IMR-90 (cell line): ENCODE data around the gene NCKAP5. TPM values are rescaled to one million over a fixed set of nuclear protein-coding genes. Genes with fewer than 3 reads are reported as not detected.

Experiments used
- ATAC-seq: fragments of 200-7000 bp; cut with Tn5 transposase; 2 replicates; pipeline ENCODE4 v1.9.1; 2020; ENCODE audit warnings: low read depth, mild to moderate bottlenecking, moderate library complexity
- BruUV-seq: library from RNA; stranded (reverse); fragments of 400-500 nt; replicated peaks from 2 replicates; lab custom pipeline; 2021; lab: Mats Ljungman, UMichigan
- CTCF ChIA-PET: fragments of 300-600 bp; formaldehyde crosslinking; extraction: SDS; loops from one replicate; lab custom pipeline; 2021; ENCODE audit warnings: antibody characterized with exemption; lab: Yijun Ruan, JAX
- POLR2A ChIA-PET: fragments of 300-600 bp; sonication (Branson Sonifier 250); formaldehyde crosslinking; loops from one replicate; lab custom pipeline; 2022; ENCODE audit warnings: antibody characterized with exemption; ENCODE audit not compliant: unreplicated experiment; lab: Charles Lee
- DNase-seq: peaks from one replicate; pipeline ENCODE4 v3.0.0; 2013
- H2AFZ ChIP-seq: replicated peaks from 2 replicates; pipeline ENCODE3; 2013; ENCODE audit warnings: low read length, mild to moderate bottlenecking; ENCODE audit not compliant: poor library complexity
- H2AK5ac ChIP-seq: 2 replicates; pipeline ENCODE4 v1.6.1; 2013; ENCODE audit warnings: low read depth, low read length, inconsistent platforms
- H2AK9ac ChIP-seq: replicated peaks from 2 replicates; pipeline ENCODE3; 2013; ENCODE audit warnings: mild to moderate bottlenecking, low read depth, low read length, moderate library complexity; ENCODE audit not compliant: poor library complexity
- H2BK120ac ChIP-seq: 2 replicates; pipeline ENCODE4 v1.6.1; 2013; ENCODE audit warnings: low read depth, low read length, inconsistent platforms
- H2BK15ac ChIP-seq: 3 replicates; pipeline ENCODE4 v1.6.1; 2013; ENCODE audit warnings: low read depth, low read length, inconsistent platforms
- H2BK20ac ChIP-seq: 2 replicates; pipeline ENCODE4 v1.6.1; 2013; ENCODE audit warnings: low read depth, mild to moderate bottlenecking, inconsistent platforms, low read length, moderate library complexity
- H2BK5ac ChIP-seq: 2 replicates; pipeline ENCODE4 v1.6.1; 2013; ENCODE audit warnings: mild to moderate bottlenecking, low read depth, low read length, inconsistent platforms; ENCODE audit not compliant: poor library complexity, severe bottlenecking
- H3K14ac ChIP-seq: replicated peaks from 2 replicates; pipeline ENCODE4 v1.6.1; 2013; ENCODE audit warnings: low read depth, low read length, inconsistent platforms
- H3K18ac ChIP-seq: 2 replicates; pipeline ENCODE4 v1.6.1; 2013; ENCODE audit warnings: low read depth, low read length, control low read depth
- H3K23ac ChIP-seq: 2 replicates; pipeline ENCODE4 v1.6.1; 2013; ENCODE audit warnings: low read depth, low read length, inconsistent platforms
- H3K27ac ChIP-seq: 2 replicates; pipeline ENCODE4 v1.5.1; 2013; ENCODE audit warnings: mild to moderate bottlenecking, control low read depth, low read length; ENCODE audit not compliant: insufficient read depth
- H3K27me3 ChIP-seq: 2 replicates; pipeline ENCODE4 v1.6.1; 2013; ENCODE audit warnings: low read length; ENCODE audit not compliant: control insufficient read depth, insufficient read depth
- H3K36me3 ChIP-seq: 2 replicates; pipeline ENCODE4 v1.6.1; 2013; ENCODE audit warnings: low read length, mixed read lengths; ENCODE audit not compliant: control insufficient read depth, insufficient read depth
- H3K4ac ChIP-seq: 2 replicates; pipeline ENCODE4 v1.6.1; 2013; ENCODE audit warnings: low read depth, low read length, inconsistent platforms
- H3K4me1 ChIP-seq: 2 replicates; pipeline ENCODE4 v1.6.1; 2013; ENCODE audit warnings: low read length, mixed read lengths; ENCODE audit not compliant: control insufficient read depth, insufficient read depth
- H3K4me2 ChIP-seq: 2 replicates; pipeline ENCODE4 v1.6.1; 2013; ENCODE audit warnings: low read depth, mild to moderate bottlenecking, control low read depth, low read length, moderate library complexity
- H3K4me3 ChIP-seq: 2 replicates; pipeline ENCODE4 v1.5.1; 2013; ENCODE audit warnings: low read depth, mild to moderate bottlenecking, control low read depth, low read length, moderate library complexity; ENCODE audit not compliant: insufficient read depth
- H3K56ac ChIP-seq: 2 replicates; pipeline ENCODE4 v1.6.1; 2013; ENCODE audit warnings: low read length, inconsistent platforms; ENCODE audit not compliant: insufficient read depth; ENCODE audit errors: extremely low read depth
- H3K79me1 ChIP-seq, 2 experiments: 2 replicates each; pipeline ENCODE4 v1.6.1; 2013; ENCODE audit warnings: low read length in 2 of 2, inconsistent platforms in 1 of 2, low read depth in 1 of 2
- H3K9ac ChIP-seq: 2 replicates; pipeline ENCODE4 v1.6.1; 2013; ENCODE audit warnings: low read depth, low read length, control low read depth
- H3K9me1 ChIP-seq: 2 replicates; pipeline ENCODE4 v1.6.1; 2013; ENCODE audit warnings: low read length, inconsistent platforms; ENCODE audit not compliant: insufficient read depth
- H3K9me3 ChIP-seq: 2 replicates; pipeline ENCODE4 v1.6.1; 2013; ENCODE audit warnings: low read length; ENCODE audit not compliant: control insufficient read depth, insufficient read depth
- H4K20me1 ChIP-seq: 2 replicates; pipeline ENCODE4 v1.6.1; 2013; ENCODE audit warnings: low read length, inconsistent platforms; ENCODE audit not compliant: insufficient read depth
- H4K5ac ChIP-seq: 2 replicates; pipeline ENCODE4 v1.6.1; 2013; ENCODE audit warnings: mild to moderate bottlenecking, low read depth, low read length, control low read depth
- H4K8ac ChIP-seq, 2 experiments: 2 replicates each; pipeline ENCODE4 v1.6.1; 2013; ENCODE audit warnings: low read depth in 2 of 2, low read length in 2 of 2, control low read depth in 1 of 2, inconsistent platforms in 1 of 2
- H4K91ac ChIP-seq: 2 replicates; pipeline ENCODE4 v1.6.1; 2013; ENCODE audit warnings: low read depth, low read length, inconsistent platforms; ENCODE audit not compliant: insufficient read depth
- BHLHE40 ChIP-seq: fragments of 150-350 bp; IDR thresholded peaks from 2 replicates; pipeline ENCODE4 v1.6.1; 2016; ENCODE audit warnings: mild to moderate bottlenecking, low read depth, low read length
- CHD1 ChIP-seq: IDR thresholded peaks from 2 replicates; pipeline ENCODE4 v1.6.1; 2012; ENCODE audit warnings: low read depth, low read length, improper control_type of control experiment
- ELK1 ChIP-seq: fragments of 150-350 bp; IDR thresholded peaks from 2 replicates; pipeline ENCODE4 v1.6.1; 2016; ENCODE audit warnings: low read depth, mild to moderate bottlenecking, low read length, moderate library complexity, borderline replicate concordance
- FOS ChIP-seq: fragments of 150-350 bp; IDR thresholded peaks from 2 replicates; pipeline ENCODE4 v1.6.1; 2016; ENCODE audit warnings: low read depth, low read length
- MAFK ChIP-seq: IDR thresholded peaks from 2 replicates; pipeline ENCODE4 v1.6.1; 2012; ENCODE audit warnings: low read depth, low read length, improper control_type of control experiment
- MAZ ChIP-seq: IDR thresholded peaks from 2 replicates; pipeline ENCODE4 v1.6.1; 2012; ENCODE audit warnings: low read depth, mild to moderate bottlenecking, low read length, improper control_type of control experiment, moderate library complexity, borderline replicate concordance
- NFE2L2 ChIP-seq: fragments of 150-350 bp; IDR thresholded peaks from 2 replicates; pipeline ENCODE4 v1.6.1; 2016; ENCODE audit warnings: low read depth, mild to moderate bottlenecking, low read length
- POLR2A ChIP-seq: IDR thresholded peaks from 2 replicates; pipeline ENCODE4 v1.6.1; 2012; ENCODE audit warnings: mild to moderate bottlenecking, low read depth, low read length
- RAD21 ChIP-seq: IDR thresholded peaks from 2 replicates; pipeline ENCODE4 v1.6.1; 2012; ENCODE audit warnings: low read length, improper control_type of control experiment
- RCOR1 ChIP-seq: IDR thresholded peaks from 2 replicates; pipeline ENCODE4 v1.6.1; 2012; ENCODE audit warnings: mild to moderate bottlenecking, low read length, improper control_type of control experiment; ENCODE audit not compliant: insufficient replicate concordance
- RFX5 ChIP-seq: IDR thresholded peaks from 2 replicates; pipeline ENCODE4 v1.8.0; 2012; ENCODE audit warnings: low read depth, mild to moderate bottlenecking, low read length, moderate library complexity
- USF2 ChIP-seq: fragments of 150-350 bp; IDR thresholded peaks from 2 replicates; pipeline ENCODE4 v1.6.1; 2017; ENCODE audit warnings: mild to moderate bottlenecking, antibody characterized with exemption, low read length, low read depth
- WGBS, 2 experiments: methylation state at CpG; one replicate each; pipeline versions ENCODE4 v1.1.5 to v1.1.7; 2013; ENCODE audit warnings: missing lambda C conversion rate in 2 of 2; ENCODE audit not compliant: insufficient read length in 1 of 2; ENCODE audit errors: extremely low coverage in 2 of 2; 5-methylcytosine and 5-hydroxymethylcytosine counted together
- dilution Hi-C: fragments of 300-500 bp; cut with HindIII; formaldehyde crosslinking; loops from one replicate; pipeline ENCODE4 v1.14.3; 2018; ENCODE audit warnings: low sequenced_read_pairs; ENCODE audit not compliant: unreplicated experiment
- in situ Hi-C: fragments of 300-500 bp; cut with MboI; formaldehyde crosslinking; loops from 3 replicates; pipeline ENCODE4 v1.14.3; 2019; ENCODE audit warnings: low sequenced_read_pairs, inconsistent platforms, mixed read lengths
- intact Hi-C: fragments of 100-400 bp; cut with micrococcal nuclease; formaldehyde crosslinking; loops from 2 replicates; pipeline ENCODE4 v1.10.0; 2022
- polyA plus RNA-seq, 3 experiments: library from polyadenylated mRNA; depleted of rRNA; stranded (reverse); fragments of >200 nt; gene quantifications; 2 replicates each; pipeline ENCODE4 v1.2.3, GENCODE V29; 2012; ENCODE audit warnings: low replicate concordance in 1 of 3
- total RNA-seq: library from RNA; depleted of rRNA; stranded (reverse); fragments of >200 nt; gene quantifications from 2 replicates; pipeline ENCODE4 v1.2.3, GENCODE V29; 2012

NCKAP5 gene
- total and polyA plus RNA-seq, 2 of the 4 experiments (the other 2 are of a cell fraction), result 2.7 to 3.9 TPM

DNA sequence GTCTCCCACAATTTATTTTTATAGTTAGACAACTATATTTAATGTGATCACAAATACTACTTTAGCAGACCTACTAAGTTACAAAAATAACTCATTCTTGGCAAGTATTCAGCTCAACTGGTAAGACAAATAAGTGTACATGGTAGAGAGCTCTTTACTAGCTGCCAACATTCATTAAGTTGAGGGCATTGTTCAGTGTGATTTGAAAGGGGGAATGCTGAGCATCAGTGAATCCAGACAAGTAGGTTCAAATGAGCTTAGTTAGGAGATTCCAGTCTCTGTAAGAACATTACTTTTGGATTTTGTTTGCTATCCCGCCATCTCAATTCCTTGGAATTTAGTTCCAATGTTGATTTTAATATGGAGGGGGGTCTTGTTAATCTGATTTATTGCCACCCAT is 710.9 kb downstream of the NCKAP5 start:
- H3K27me3 ChIP-seq, result no peaks in the 10 kb centered on the region
- H3K79me1 ChIP-seq, result peaks cover 0 to 2% of the 10 kb centered on the region in 2 experiments; a peak in 1 of 4 replicates
- H2AK5ac ChIP-seq, result no peak overlapping the region
- no peak overlapping the region for H4K91ac ChIP-seq
- ChIA-PET POLR2A (no interaction called here), CTCF (interaction anchor here (0.6 kb wide), 1 partner anchor 121 kb away, joined by 3 read pairs; no protein-coding TSS in a partner anchor)
- H3K18ac ChIP-seq, result no peak overlapping the region
- H3K14ac ChIP-seq, result no peak overlapping the region
- H2BK20ac ChIP-seq, result no peak overlapping the region
- no TSS peak for BruUV-seq
- no peak overlapping the region for H4K8ac ChIP-seq
- H3K4me3 ChIP-seq, result no peak overlapping the region
- dilution Hi-C loops, result no loop called here
- no peaks in the 10 kb centered on the region for H3K9me3 ChIP-seq
- TF ChIP-seq USF2 (no peak), FOS (no peak), RAD21 (no peak), RCOR1 (no peak), RFX5 (no peak), MAZ (no peak), POLR2A (no peak), MAFK (no peak), ELK1 (no peak), NFE2L2 (no peak), BHLHE40 (no peak), CHD1 (no peak)
- no peak overlapping the region for H2BK120ac ChIP-seq
- H2BK15ac ChIP-seq, result no peak overlapping the region
- peaks cover 9% of the 10 kb centered on the region for H3K36me3 ChIP-seq
- H3K4me2 ChIP-seq, result no peak overlapping the region
- H3K9ac ChIP-seq, result no peak overlapping the region
- no CpG with 5 or more reads among the region's 1 CpG for WGBS, 2 experiments
- H2AK9ac ChIP-seq, result no peak overlapping the region
- in situ Hi-C loops, result no loop called here
- H3K56ac ChIP-seq, result no peak overlapping the region
- no peak overlapping the region for H3K27ac ChIP-seq
- no peak overlapping the region for H4K5ac ChIP-seq
- no peaks in the 10 kb centered on the region for H3K4me1 ChIP-seq
- intact Hi-C loops, result no loop called here
- H4K20me1 ChIP-seq, result no peaks in the 10 kb centered on the region
- H3K4ac ChIP-seq, result no peak overlapping the region
- DNase-seq (no peak), ATAC-seq (no peak)
- H3K9me1 ChIP-seq, result peaks cover 6% of the 10 kb centered on the region; the same call in 1 of the 2 replicates
- no peak overlapping the region for H2AFZ ChIP-seq
- no peak overlapping the region for H2BK5ac ChIP-seq
- no peak overlapping the region for H3K23ac ChIP-seq
